Placental epithelial cell (primary cell): ENCODE measurements around the gene ACVRL1. TPM values are rescaled to one million over a fixed set of nuclear protein-coding genes. Genes with fewer than 3 reads are reported as not detected.

Experiments
- total RNA-seq: library from RNA; depleted of rRNA; stranded (reverse); fragments of >200 nt; gene quantifications from 2 replicates; pipeline ENCODE4 v1.2.3, GENCODE V29; 2012

Gene ACVRL1
- total RNA-seq = 1.2 TPM in 1 of 2 replicates, not detected in the other

DNA sequence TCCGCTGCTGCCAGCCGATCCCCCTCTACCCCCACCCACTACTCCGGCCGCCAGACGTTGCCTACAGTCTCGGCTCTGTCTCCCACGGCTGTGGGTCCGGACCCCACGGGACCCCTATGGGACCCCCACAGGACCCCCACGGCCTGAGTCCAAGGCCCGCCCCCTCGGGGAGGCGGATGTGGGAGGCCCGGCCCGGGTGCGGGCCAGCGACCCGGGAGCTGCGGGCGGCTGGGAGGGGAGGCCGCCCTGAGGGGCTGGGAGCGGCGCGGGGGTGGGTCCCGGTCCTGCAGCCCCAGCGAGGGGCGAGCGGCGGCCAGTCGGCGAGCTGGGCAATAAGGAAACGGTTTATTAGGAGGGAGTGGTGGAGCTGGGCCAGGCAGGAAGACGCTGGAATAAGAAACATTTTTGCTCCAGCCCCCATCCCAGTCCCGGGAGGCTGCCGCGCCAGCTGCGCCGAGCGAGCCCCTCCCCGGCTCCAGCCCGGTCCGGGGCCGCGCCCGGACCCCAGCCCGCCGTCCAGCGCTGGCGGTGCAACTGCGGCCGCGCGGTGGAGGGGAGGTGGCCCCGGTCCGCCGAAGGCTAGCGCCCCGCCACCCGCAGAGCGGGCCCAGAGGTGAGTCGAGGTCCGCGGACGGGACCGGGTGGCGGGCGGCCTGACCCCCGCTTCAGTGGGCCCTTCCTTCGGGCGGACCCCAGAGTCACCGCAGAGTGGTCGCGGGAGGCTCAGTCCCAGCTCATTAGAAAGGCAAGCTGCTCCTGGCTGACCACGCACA lies at the start of gene ACVRL1:
ACVRL1 (plus strand) TSS at position 422 of the 773 bp plus-strand sequence. CDS start 4,971 bp downstream, outside the sequence.

DNA sequence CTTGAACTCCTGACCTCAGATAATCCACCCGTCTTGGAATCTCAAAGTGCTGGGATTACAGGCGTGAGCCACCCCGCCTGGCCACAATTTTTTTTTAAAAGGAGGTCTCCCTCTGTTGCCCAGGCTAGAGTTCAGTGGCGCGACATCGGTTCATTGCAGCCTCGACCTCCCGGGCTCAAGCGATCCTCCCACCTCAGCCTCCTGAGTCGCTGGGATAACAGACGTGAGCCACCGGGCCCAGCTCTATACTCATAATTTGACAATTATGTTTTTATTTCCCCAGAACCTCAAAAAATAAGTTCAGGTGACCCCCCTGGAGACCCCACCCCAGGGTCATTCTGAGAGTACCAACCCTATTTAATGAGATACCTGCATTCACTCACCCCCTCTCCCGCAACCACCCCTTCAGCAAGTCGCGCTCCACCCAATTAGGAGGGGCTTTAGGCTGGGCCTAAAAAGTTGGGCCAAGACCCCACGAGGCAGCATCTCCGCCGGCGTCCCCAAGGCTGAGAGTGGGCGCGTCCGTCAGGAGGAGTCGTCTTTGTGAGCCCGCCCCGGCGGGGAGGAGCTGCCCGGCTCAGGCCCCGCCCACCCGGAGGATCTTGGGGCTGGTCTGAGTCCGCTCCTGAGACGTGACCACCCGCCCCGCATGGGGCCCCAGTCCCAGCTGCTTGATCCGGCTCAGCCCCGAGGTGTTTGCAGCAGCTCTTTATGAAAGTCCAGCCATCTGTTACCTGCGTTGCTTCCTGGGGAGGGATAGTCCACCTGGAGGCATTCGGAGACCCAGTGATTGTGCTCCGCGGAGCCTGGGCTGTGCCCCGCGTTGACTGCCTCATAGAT lies 19.6 kb upstream of the ACVRL1 start, which contains the start of gene ANKRD33:
ANKRD33 (plus strand) TSS at position 628 of the 840 bp plus-strand sequence; CDS start at position 712, 84 bp downstream.

DNA sequence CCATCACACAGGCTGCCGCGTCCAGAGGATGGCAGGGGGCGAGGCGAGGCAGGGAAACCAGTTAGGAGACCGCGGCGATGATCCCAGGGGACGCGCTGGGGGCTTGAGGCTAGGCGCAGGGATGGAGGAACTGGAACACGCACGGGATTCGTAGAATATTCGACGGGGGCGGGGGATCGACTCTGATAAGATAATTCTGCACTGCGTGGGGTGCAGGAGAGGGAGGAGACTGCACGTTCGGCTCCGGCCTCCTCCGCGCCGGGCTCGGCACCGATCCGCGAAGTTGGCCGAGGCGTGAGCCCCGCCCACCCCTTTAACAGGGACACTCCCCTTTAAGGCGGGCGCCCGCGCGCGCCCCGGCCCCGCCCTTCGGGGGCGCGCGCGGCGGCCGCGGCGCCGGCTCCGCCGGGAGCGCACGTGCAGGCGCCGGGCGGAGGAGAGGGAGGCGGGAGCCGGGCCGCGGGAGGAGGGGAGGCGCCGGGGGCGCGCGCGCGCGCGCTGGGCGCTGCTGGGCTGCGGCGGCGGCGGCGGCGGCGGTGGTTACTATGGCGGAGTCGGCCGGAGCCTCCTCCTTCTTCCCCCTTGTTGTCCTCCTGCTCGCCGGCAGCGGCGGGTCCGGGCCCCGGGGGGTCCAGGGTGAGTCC lies 44.0 kb downstream of the ACVRL1 start, which contains the start of gene ACVR1B:
ACVR1B (plus strand) TSS at position 501 of the 644 bp plus-strand sequence; CDS start at position 546, 45 bp downstream.

Other genes starting within 250 kb of the ACVRL1 start
- gene FIGNL2, start 58.8 kb upstream of the ACVRL1 start, total RNA-seq = not detected in 2 replicates
- gene ANKRD33, start 19.4 kb upstream of the ACVRL1 start, total RNA-seq = not detected in 2 replicates
- 6.0 and 7.1 TPM in 2 replicates for gene ACVR1B, start 44.2 kb downstream of the ACVRL1 start, total RNA-seq
- gene TAMALIN, start 99.4 kb downstream of the ACVRL1 start, total RNA-seq = not detected in 2 replicates
- gene NR4A1, start 143.9 kb downstream of the ACVRL1 start, total RNA-seq = 1.6 and 2.4 TPM in 2 replicates
- gene ATG101, start 162.5 kb downstream of the ACVRL1 start, total RNA-seq = 42.0 and 61.1 TPM in 2 replicates
- gene SMIM41, start 172.2 kb downstream of the ACVRL1 start, total RNA-seq = 0.39 TPM in 1 of 2 replicates, not detected in the other